ENCODE results near the gene RBBP8NL.

Gene RBBP8NL

GRCh38 chr20:62387219-62387913 is 40.0 kb downstream of the RBBP8NL start:
- no peaks in the 10 kb centered on the region for H3K9me3 ChIP-seq (replicated peaks in 1 of 11)
- peaks cover 29 to 48% (median 35%) of the 10 kb centered on the region in 10 experiments for H3K4me1 ChIP-seq
- no peaks in the 10 kb centered on the region for H3K27me3 ChIP-seq
- H4K20me1 ChIP-seq = peaks cover 42 to 63% (median 54%) of the 10 kb centered on the region in 11 experiments; a peak in 21 of 22 replicates
- H3K27ac ChIP-seq = peak overlapping the region; percentile 82 to 95 (median 90); a peak in 21 of 22 replicates
- peak overlapping the region; percentile 88 to 97 (median 95) for H3K9ac ChIP-seq
- H3K4me3 ChIP-seq = peak overlapping the region; percentile 90 to 100 (median 98)
- H3K36me3 ChIP-seq = peaks cover 47 to 60% (median 49%) of the 10 kb centered on the region in 11 experiments
- H3K4me2 ChIP-seq = peak overlapping the region; percentile 87 to 100 (median 98)
- no peak for TF ChIP-seq Cebpa-rat (IDR thresholded peaks at IDR 0.05)

GRCh38 chr20:62386383-62387218 is 40.7 kb downstream of the RBBP8NL start, which contains the start of gene RPS21:
TSS of gene RPS21 (plus strand) at chr20:62387103. CDS start at chr20:62387339, 236 bp downstream.
- H3K27ac ChIP-seq = peak within 1 kb of the TSS; percentile 82 to 95 (median 90)
- H3K4me2 ChIP-seq = peak within 1 kb of the TSS; percentile 92 to 100 (median 99)
- peak within 1 kb of the TSS; percentile 90 to 100 (median 98) for H3K4me3 ChIP-seq
- H3K9ac ChIP-seq = peak within 1 kb of the TSS; percentile 88 to 97 (median 95)
- H3K27me3 ChIP-seq = no peaks in the 10 kb centered on the region
- H4K20me1 ChIP-seq = peaks cover 39 to 58% (median 48%) of the 10 kb centered on the region in 11 experiments; a peak in 21 of 22 replicates
- H3K36me3 ChIP-seq = peaks cover 40 to 60% (median 51%) of the 10 kb centered on the region in 11 experiments
- no peaks in the 10 kb centered on the region for H3K9me3 ChIP-seq (replicated peaks in 1 of 11)
- H3K4me1 ChIP-seq = peaks cover 29 to 50% (median 35%) of the 10 kb centered on the region in 10 experiments
- no peak for TF ChIP-seq Cebpa-rat (IDR thresholded peaks at IDR 0.05)

DNA sequence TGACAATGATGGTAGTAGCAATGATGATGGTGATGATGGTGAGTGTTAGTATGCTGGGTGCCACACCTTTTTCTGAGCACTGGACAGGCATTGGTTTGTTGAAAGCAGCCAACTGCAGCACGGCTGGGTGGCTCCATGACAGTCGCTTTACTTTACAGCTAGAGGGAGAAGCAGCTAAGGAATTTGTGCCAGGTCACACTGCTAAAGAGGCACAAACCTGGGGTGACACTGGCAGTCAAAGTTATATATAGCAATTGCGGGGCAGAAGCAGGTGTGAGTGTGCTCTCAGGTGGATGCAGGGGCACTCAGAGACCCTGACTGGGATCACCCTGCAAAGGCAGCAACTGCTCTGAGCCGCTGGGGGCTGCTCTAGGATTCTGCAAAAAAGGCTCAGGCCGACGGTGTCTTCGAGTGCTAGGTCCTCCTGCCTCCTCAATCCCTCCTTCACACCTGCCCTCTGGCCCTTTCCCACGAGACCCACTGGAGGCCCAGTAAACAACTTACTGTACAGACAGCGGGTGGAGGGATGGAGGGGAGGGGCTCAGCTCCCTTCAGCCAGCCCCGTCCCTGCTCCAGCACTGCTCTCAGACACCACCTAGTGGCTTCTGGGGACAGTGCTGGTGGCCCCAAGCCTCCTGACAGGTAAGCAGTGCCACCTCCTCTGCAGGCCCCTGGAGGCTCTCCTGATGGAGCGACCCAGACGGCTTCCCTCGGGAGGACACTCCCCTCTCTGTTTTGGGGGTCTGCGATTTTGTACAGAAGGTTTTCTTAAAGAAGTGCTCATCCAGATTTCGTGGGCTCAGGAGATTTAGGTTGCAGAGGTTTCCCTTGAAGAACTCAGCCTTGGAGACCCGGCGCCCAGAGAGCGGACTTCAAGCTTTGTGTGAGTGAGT is 44.8 kb downstream of the RBBP8NL start:
- no peaks in the 10 kb centered on the region for H3K9me3 ChIP-seq (replicated peaks in 1 of 11)
- H3K9ac ChIP-seq = no peak overlapping the region
- H3K4me1 ChIP-seq = peaks cover 6 to 31% (median 13%) of the 10 kb centered on the region in 10 experiments
- no peaks in the 10 kb centered on the region for H3K27me3 ChIP-seq
- peaks cover 6 to 23% (median 12%) of the 10 kb centered on the region in 11 experiments; a peak in 19 of 22 replicates for H3K36me3 ChIP-seq
- H4K20me1 ChIP-seq = peaks cover 2 to 28% (median 8%) of the 10 kb centered on the region in 11 experiments; a peak in 17 of 22 replicates
- TF ChIP-seq Cebpa-rat (IDR thresholded peaks at IDR 0.05) = no peak
- peak overlapping the region in 3 of 11 experiments; percentile 20 to 24 (median 24); a peak in 2 of 22 replicates for H3K4me2 ChIP-seq
- H3K27ac ChIP-seq = no peak overlapping the region
- H3K4me3 ChIP-seq = no peak overlapping the region

GRCh38 chr20:62381842-62382241 is 45.5 kb downstream of the RBBP8NL start:
- TF ChIP-seq Cebpa-rat (IDR thresholded peaks at IDR 0.05) = no peak
- Histone ChIP-seq H3K9ac (no peak overlapping the region), H4K20me1 (peaks cover 0 to 28% (median 4%) of the 10 kb centered on the region in 11 experiments; a peak in 9 of 22 replicates), H3K4me3 (no peak overlapping the region), H3K4me1 (peaks cover 6 to 34% (median 13%) of the 10 kb centered on the region in 10 experiments), H3K27me3 (no peaks in the 10 kb centered on the region), H3K9me3 (replicated peaks in 1 of 11) (no peaks in the 10 kb centered on the region), H3K27ac (no peak overlapping the region), H3K4me2 (no peak overlapping the region), H3K36me3 (peaks cover 6 to 22% (median 12%) of the 10 kb centered on the region in 11 experiments; a peak in 18 of 22 replicates)

DNA sequence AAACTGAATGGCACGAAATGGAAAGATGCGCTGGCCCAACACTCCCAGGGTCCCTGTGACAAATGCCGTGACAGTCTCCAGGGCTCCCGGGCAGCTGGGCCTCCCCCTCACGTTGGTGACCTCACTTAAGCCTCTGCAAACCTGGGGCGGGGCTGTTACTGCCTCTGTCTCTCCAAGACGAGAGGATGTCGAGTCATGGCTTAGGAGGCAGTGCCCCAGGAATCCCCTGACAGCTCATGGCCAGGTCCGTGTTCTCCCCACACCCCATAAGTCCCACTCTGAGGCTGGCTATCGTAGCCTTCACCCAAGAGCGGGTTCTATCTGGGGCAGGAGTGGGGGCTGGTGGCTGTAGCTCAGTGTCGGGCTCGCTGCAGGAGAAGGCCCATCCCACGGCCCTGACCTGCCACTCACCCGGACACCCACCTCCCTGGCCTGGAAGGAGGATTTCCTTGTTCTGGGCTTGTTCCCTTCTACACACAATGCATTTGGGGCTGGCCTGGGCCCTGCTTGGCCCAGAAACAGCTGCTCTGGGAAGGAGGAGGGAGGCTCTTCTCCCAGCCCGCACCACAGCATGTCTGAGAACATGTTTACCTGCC is 46.0 kb downstream of the RBBP8NL start:
- Histone ChIP-seq H3K27ac (no peak overlapping the region), H3K4me1 (peaks cover 6 to 39% (median 13%) of the 10 kb centered on the region in 10 experiments), H3K36me3 (peaks cover 6 to 22% (median 12%) of the 10 kb centered on the region in 11 experiments; a peak in 18 of 22 replicates), H4K20me1 (peaks cover 0 to 32% (median 4%) of the 10 kb centered on the region in 11 experiments; a peak in 9 of 22 replicates), H3K4me2 (no peak overlapping the region), H3K9me3 (replicated peaks in 1 of 11) (no peaks in the 10 kb centered on the region), H3K27me3 (no peaks in the 10 kb centered on the region), H3K4me3 (no peak overlapping the region), H3K9ac (no peak overlapping the region)
- no peak for TF ChIP-seq Cebpa-rat (IDR thresholded peaks at IDR 0.05)

DNA sequence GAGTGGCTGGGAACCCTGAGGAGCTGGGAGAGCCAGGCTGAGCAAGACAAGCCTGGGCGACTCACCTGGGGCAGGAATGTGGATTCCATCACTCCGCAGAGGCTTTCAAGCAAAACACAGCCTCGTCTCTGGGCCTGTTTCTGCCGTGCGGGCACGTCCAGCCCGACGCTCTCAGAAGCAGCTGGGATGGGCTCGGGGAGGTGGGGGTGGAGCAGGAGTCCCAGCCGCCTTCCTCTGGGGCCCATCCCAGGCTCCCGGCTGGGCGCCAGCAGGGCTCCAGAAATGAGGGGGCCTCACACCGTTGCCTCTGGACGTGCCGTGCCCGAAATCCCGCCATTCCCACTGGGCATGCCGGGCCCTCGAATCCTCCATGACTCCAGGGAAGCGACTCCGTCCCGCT is 49.1 kb downstream of the RBBP8NL start:
- H3K27ac ChIP-seq = no peak overlapping the region
- peaks cover 0 to 39% (median 22%) of the 10 kb centered on the region in 10 experiments; a peak in 14 of 20 replicates for H3K4me1 ChIP-seq
- TF ChIP-seq Cebpa-rat (IDR thresholded peaks at IDR 0.05) = no peak
- H4K20me1 ChIP-seq = peaks cover 0 to 29% (median 4%) of the 10 kb centered on the region in 11 experiments; a peak in 9 of 22 replicates
- H3K36me3 ChIP-seq = peaks cover 6 to 14% (median 12%) of the 10 kb centered on the region in 11 experiments; a peak in 18 of 22 replicates
- H3K4me3 ChIP-seq = no peak overlapping the region
- H3K4me2 ChIP-seq = no peak overlapping the region
- peaks cover 7 to 13% (median 10%) of the 10 kb centered on the region in 11 experiments; a peak in 19 of 22 replicates for H3K9me3 ChIP-seq (replicated peaks in 1 of 11)
- no peaks in the 10 kb centered on the region for H3K27me3 ChIP-seq
- H3K9ac ChIP-seq = no peak overlapping the region

GRCh38 chr20:62377615-62378178 is 49.6 kb downstream of the RBBP8NL start:
- H3K4me1 ChIP-seq = peaks cover 0 to 37% (median 22%) of the 10 kb centered on the region in 10 experiments; a peak in 14 of 20 replicates
- no peak overlapping the region; a peak in 2 of 22 replicates for H3K9ac ChIP-seq
- peaks cover 6 to 14% (median 12%) of the 10 kb centered on the region in 11 experiments; a peak in 18 of 22 replicates for H3K36me3 ChIP-seq
- H3K9me3 ChIP-seq (replicated peaks in 1 of 11) = peaks cover 7 to 16% (median 12%) of the 10 kb centered on the region in 11 experiments; a peak in 20 of 22 replicates
- no peaks in the 10 kb centered on the region for H3K27me3 ChIP-seq
- no peak for TF ChIP-seq Cebpa-rat (IDR thresholded peaks at IDR 0.05)
- no peak overlapping the region for H3K4me3 ChIP-seq
- H3K4me2 ChIP-seq = no peak overlapping the region
- no peak overlapping the region; a peak in 1 of 22 replicates for H3K27ac ChIP-seq
- peaks cover 0 to 25% (median 4%) of the 10 kb centered on the region in 11 experiments; a peak in 9 of 22 replicates for H4K20me1 ChIP-seq
